Endodermal cell (in vitro differentiated cells): ENCODE results near the gene DPP3. TPM values are rescaled to one million over a fixed set of nuclear protein-coding genes. Genes with fewer than 3 reads are reported as not detected.
A peak's percentile ranks its signal among the peaks of the same experiment; 100 is the strongest.

ENCODE experiments used
- DNase-seq: peaks from one replicate; pipeline ENCODE4 v3.0.0-alpha.2; 2017
- H3K27ac ChIP-seq: 2 replicates; pipeline ENCODE4 v1.5.1; 2013; ENCODE audit warnings: mild to moderate bottlenecking, low read depth, low read length, moderate library complexity
- H3K27me3 ChIP-seq: 2 replicates; pipeline ENCODE4 v1.6.1; 2013; ENCODE audit warnings: mild to moderate bottlenecking, low read length, moderate library complexity; ENCODE audit not compliant: insufficient read depth, control insufficient read depth, poor library complexity, severe bottlenecking
- H3K36me3 ChIP-seq: 2 replicates; pipeline ENCODE4 v1.7.0; 2013; ENCODE audit warnings: mild to moderate bottlenecking, low read length, moderate library complexity; ENCODE audit not compliant: control insufficient read depth, insufficient read depth
- H3K4me1 ChIP-seq: one replicate; pipeline ENCODE4 v1.7.0; 2013; ENCODE audit warnings: low read length; ENCODE audit not compliant: control insufficient read depth, insufficient read depth
- H3K4me3 ChIP-seq: 2 replicates; pipeline ENCODE4 v1.5.1; 2013; ENCODE audit warnings: mild to moderate bottlenecking, low read length, moderate library complexity
- H3K9ac ChIP-seq: 2 replicates; pipeline ENCODE4 v1.6.1; 2013; ENCODE audit warnings: mild to moderate bottlenecking, low read length, moderate library complexity; ENCODE audit not compliant: poor library complexity, severe bottlenecking; ENCODE audit errors: extremely low read depth
- H3K9me3 ChIP-seq: 2 replicates; pipeline ENCODE4 v1.6.1; 2013; ENCODE audit warnings: mild to moderate bottlenecking, low read length, moderate library complexity; ENCODE audit not compliant: control insufficient read depth
- H3K27ac Mint-ChIP-seq: 2 replicates; pipeline ENCODE4 v1.8.0; 2020; ENCODE audit warnings: mixed read lengths
- H3K27me3 Mint-ChIP-seq: 2 replicates; pipeline ENCODE4 v1.8.0; 2021; ENCODE audit warnings: mild to moderate bottlenecking, mixed read lengths; ENCODE audit not compliant: insufficient read depth
- H3K36me3 Mint-ChIP-seq: 2 replicates; pipeline ENCODE4 v1.8.0; 2020; ENCODE audit warnings: low read depth, mixed read lengths
- H3K4me1 Mint-ChIP-seq: 2 replicates; pipeline ENCODE4 v1.8.0; 2020; ENCODE audit warnings: mixed read lengths
- H3K4me3 Mint-ChIP-seq: 2 replicates; pipeline ENCODE4 v1.8.0; 2020; ENCODE audit warnings: mild to moderate bottlenecking, moderate library complexity, mixed read lengths
- H3K9me3 Mint-ChIP-seq: 2 replicates; pipeline ENCODE4 v1.8.0; 2020; ENCODE audit warnings: mild to moderate bottlenecking, mixed read lengths
- WGBS, 2 experiments: methylation state at CpG; one replicate each; pipeline versions ENCODE4 v1.1.5 to v1.1.7; 2013; ENCODE audit warnings: missing lambda C conversion rate in 2 of 2, mixed read lengths in 1 of 2; ENCODE audit not compliant: insufficient coverage in 1 of 2, insufficient read length in 1 of 2; 5-methylcytosine and 5-hydroxymethylcytosine counted together
- total RNA-seq, 2 donors: library from RNA; stranded (reverse); fragmentation: NEBNext Ultra II Directional in 1 of 2; extraction: Animal tissue kit (Norgen Biotek cat#: 25700) in 1 of 2; gene quantifications; 2 replicates in 1 of 2; 3 replicates in 1 of 2; pipeline ENCODE4 v1.2.1, GENCODE V29; 2021
- TF ChIP-seq, protein P1 (sequence below): fragments of 200-600 bp; sonication (generic); conservative IDR thresholded peaks from 2 replicates; pipeline ENCODE4 v1.5.0; 2021; ENCODE audit warnings: antibody characterized with exemption, mild to moderate bottlenecking

Gene DPP3
- total RNA-seq, 2 donors from 2014 or later = 84.8 to 86.3 TPM

GRCh38 chr11:66549696-66550095 is 69.5 kb downstream of the DPP3 start:
- H3K4me3 ChIP-seq = no peak overlapping the region
- Mint-ChIP-seq H3K27ac (no peak overlapping the region), H3K4me1 (peaks cover 11% of the 10 kb centered on the region), H3K9me3 (no peaks in the 10 kb centered on the region), H3K36me3 (no peaks in the 10 kb centered on the region), H3K27me3 (peaks cover 1% of the 10 kb centered on the region), H3K4me3 (no peak overlapping the region)
- no peaks in the 10 kb centered on the region for H3K36me3 ChIP-seq
- H3K9me3 ChIP-seq = no peaks in the 10 kb centered on the region
- WGBS, 2 experiments = 97% methylated on average over 3 of the region's 3 CpGs; no CpG with 5 or more reads in 1 of the 2 experiments
- TF ChIP-seq, protein P1, sequence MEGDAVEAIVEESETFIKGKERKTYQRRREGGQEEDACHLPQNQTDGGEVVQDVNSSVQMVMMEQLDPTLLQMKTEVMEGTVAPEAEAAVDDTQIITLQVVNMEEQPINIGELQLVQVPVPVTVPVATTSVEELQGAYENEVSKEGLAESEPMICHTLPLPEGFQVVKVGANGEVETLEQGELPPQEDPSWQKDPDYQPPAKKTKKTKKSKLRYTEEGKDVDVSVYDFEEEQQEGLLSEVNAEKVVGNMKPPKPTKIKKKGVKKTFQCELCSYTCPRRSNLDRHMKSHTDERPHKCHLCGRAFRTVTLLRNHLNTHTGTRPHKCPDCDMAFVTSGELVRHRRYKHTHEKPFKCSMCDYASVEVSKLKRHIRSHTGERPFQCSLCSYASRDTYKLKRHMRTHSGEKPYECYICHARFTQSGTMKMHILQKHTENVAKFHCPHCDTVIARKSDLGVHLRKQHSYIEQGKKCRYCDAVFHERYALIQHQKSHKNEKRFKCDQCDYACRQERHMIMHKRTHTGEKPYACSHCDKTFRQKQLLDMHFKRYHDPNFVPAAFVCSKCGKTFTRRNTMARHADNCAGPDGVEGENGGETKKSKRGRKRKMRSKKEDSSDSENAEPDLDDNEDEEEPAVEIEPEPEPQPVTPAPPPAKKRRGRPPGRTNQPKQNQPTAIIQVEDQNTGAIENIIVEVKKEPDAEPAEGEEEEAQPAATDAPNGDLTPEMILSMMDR = no peak
- no peak for DNase-seq
- H3K9ac ChIP-seq = no peak overlapping the region
- H3K27me3 ChIP-seq = no peaks in the 10 kb centered on the region
- no peak overlapping the region for H3K27ac ChIP-seq
- H3K4me1 ChIP-seq = no peaks in the 10 kb centered on the region

DNA sequence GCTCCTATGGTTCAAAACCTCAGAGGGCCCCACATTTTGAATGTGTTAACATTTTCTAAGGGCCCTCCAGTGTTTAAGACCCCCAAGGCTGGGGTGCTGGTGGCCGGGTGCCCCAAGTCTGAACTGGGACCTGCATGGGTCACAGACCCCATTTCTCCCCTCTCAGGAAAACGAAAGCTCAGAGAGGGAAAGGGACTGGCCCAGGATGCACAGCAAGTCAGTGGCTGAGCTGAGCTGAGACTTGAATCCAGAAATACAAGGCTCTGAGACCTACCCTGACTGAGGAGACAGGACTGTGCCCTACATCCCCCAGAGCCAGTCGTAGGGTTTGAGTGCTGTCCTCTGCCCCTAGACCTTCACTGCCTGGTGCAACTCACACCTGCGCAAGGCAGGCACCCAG is 70.7 kb downstream of the DPP3 start:
- Mint-ChIP-seq H3K27ac (no peak overlapping the region), H3K4me1 (peaks cover 8% of the 10 kb centered on the region), H3K9me3 (no peaks in the 10 kb centered on the region), H3K27me3 (peaks cover 1% of the 10 kb centered on the region), H3K36me3 (no peaks in the 10 kb centered on the region), H3K4me3 (no peak overlapping the region)
- Histone ChIP-seq H3K4me3 (no peak overlapping the region), H3K9ac (no peak overlapping the region), H3K27ac (no peak overlapping the region), H3K36me3 (no peaks in the 10 kb centered on the region), H3K9me3 (no peaks in the 10 kb centered on the region), H3K4me1 (no peaks in the 10 kb centered on the region), H3K27me3 (no peaks in the 10 kb centered on the region)
- DNase-seq = no peak
- TF ChIP-seq, protein P1 = no peak
- 89 to 100% methylated on average over 2 to 4 of the region's 4 CpGs for WGBS, 2 experiments

- DNase-seq = no peak
- no peaks in the 10 kb centered on the region for H3K4me1 ChIP-seq
- H3K27ac ChIP-seq = no peak overlapping the region
- WGBS, 2 experiments = 91 to 97% methylated on average over 5 of the region's 5 CpGs
- H3K4me3 Mint-ChIP-seq = no peak overlapping the region
- H3K36me3 Mint-ChIP-seq = no peaks in the 10 kb centered on the region
- H3K9ac ChIP-seq = no peak overlapping the region
- no peaks in the 10 kb centered on the region for H3K9me3 Mint-ChIP-seq
- no peaks in the 10 kb centered on the region for H3K4me1 Mint-ChIP-seq
- no peak overlapping the region for H3K4me3 ChIP-seq
- peak overlapping the region; percentile 31 for H3K27ac Mint-ChIP-seq
- no peaks in the 10 kb centered on the region for H3K36me3 ChIP-seq
- no peaks in the 10 kb centered on the region for H3K27me3 ChIP-seq
- no peaks in the 10 kb centered on the region for H3K9me3 ChIP-seq
- TF ChIP-seq, protein P1 = no peak
- H3K27me3 Mint-ChIP-seq = peaks cover 11% of the 10 kb centered on the region
Observed at GRCh38 chr11:66554602-66555001, 74.4 kb downstream of the DPP3 start.
